ENCODE data around the gene C2orf72.

C2orf72 gene

GRCh38 chr2:231051116-231051515 lies 13.8 kb downstream of the C2orf72 start:
- POLR2A ChIA-PET, result no interaction called here
- TF ChIP-seq CTCF (IDR thresholded peaks at IDR 0.05; ENCODE audit: control extremely low read depth, extremely low read depth, low read depth, missing control alignments), result no peak
- DNase-seq (ENCODE audit: extremely low spot score), result no peak
- CTCF ChIA-PET, result interaction anchor here (1.0 to 3.9 kb wide), 12 partner anchors 10 to 357 kb away, joined by 3 to 58 read pairs (median 7); no protein-coding TSS in a partner anchor

DNA sequence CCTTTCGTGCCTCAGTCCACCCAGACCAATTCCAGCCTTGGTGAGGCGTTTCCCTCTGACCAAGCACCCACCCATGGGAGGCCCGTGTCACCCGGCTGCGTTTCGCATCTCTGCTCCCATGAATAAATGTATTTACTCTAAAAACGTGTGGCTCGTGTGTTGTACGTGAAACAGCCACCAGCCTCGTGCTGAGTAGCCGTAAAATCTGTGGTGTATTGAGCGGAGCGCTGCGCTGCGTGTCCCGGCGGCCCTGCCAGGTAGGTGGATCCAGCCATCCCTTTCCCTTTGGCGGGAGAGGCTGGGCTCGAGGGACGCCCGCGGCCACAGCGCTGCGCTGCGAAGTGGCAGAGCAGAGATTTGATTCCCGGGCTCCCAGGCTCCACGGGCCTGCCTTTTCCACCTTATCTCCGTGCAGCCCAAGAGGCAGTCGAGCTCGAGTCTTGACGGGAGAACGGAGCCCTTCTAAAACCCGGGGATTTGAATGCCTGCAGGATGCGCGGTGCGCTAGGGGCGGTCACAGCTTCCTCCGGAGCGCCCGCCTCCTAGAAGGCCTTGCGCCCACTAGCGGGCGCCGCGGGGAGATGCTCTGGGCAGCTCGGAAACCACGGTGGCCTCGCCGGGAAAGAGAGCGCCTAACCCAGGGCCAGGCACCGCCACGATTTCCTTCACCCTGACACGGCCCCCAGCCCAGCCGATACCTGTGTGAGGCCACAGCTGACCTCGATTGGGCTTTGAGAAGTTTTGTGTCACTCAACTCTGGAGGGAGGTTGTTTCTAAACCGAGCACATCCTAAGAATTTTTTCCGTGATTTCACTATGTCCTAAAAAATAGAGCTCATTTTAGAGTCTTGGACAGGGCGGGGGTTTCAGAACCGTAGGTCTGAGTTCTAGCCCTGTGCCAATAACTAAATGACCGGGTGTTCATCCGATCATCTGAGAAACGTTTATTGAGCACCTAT lies 15.4 kb downstream of the C2orf72 start:
- peak; percentile 89 for DNase-seq (ENCODE audit: extremely low spot score)
- ChIA-PET CTCF (interaction anchor here (0.6 to 3.9 kb wide), 61 partner anchors 8 to 430 kb away, joined by 3 to 58 read pairs (median 4); partner anchors contain the start of genes GPR55 and ITM2C), POLR2A (interaction anchor here (0.6 kb wide), 1 partner anchor 47 kb away, joined by 4 read pairs; no protein-coding TSS in a partner anchor)
- peak; percentile 93 for TF ChIP-seq CTCF (IDR thresholded peaks at IDR 0.05; ENCODE audit: control extremely low read depth, extremely low read depth, low read depth, missing control alignments)

GRCh38 chr2:231053846-231054245 lies 16.5 kb downstream of the C2orf72 start:
- no peak for TF ChIP-seq CTCF (IDR thresholded peaks at IDR 0.05; ENCODE audit: control extremely low read depth, extremely low read depth, low read depth, missing control alignments)
- POLR2A ChIA-PET, result no interaction called here
- CTCF ChIA-PET, result interaction anchor here (0.7 to 2.4 kb wide), 12 partner anchors 23 to 229 kb away, joined by 3 to 22 read pairs (median 10); partner anchors contain the start of gene ITM2C
- no peak for DNase-seq (ENCODE audit: extremely low spot score)

GRCh38 chr2:231056453-231057416 lies 19.4 kb downstream of the C2orf72 start, which contains the start of gene PSMD1:
PSMD1 (plus strand) TSS chr2:231056867; CDS start chr2:231057026, 159 bp downstream.
- DNase-seq (ENCODE audit: extremely low spot score), result peak; percentile 94
- ChIA-PET POLR2A (no interaction called here), CTCF (interaction anchor here (0.7 to 2.7 kb wide), 23 partner anchors 10 to 533 kb away, joined by 3 to 18 read pairs (median 4); partner anchors contain the start of gene B3GNT7)
- TF ChIP-seq CTCF (IDR thresholded peaks at IDR 0.05; ENCODE audit: control extremely low read depth, extremely low read depth, low read depth, missing control alignments), result peak; percentile 95

- POLR2A ChIA-PET, result no interaction called here
- CTCF ChIA-PET, result interaction anchor here (0.7 to 2.7 kb wide), 21 partner anchors 9 to 532 kb away, joined by 3 to 18 read pairs (median 3); partner anchors contain the start of gene B3GNT7
- no peak for TF ChIP-seq CTCF (IDR thresholded peaks at IDR 0.05; ENCODE audit: control extremely low read depth, extremely low read depth, low read depth, missing control alignments)
- no peak for DNase-seq (ENCODE audit: extremely low spot score)
Measured at GRCh38 chr2:231057590-231057989, 20.3 kb downstream of the C2orf72 start.

Data from GM10248 (cell line).